H1 (cell line): Measurements from ENCODE around the gene LRRC2.

Source experiments
- ATF3 ChIP-seq: IDR thresholded peaks from 2 replicates; pipeline ENCODE4 v1.6.1; 2011; ENCODE audit warnings: low read depth, mild to moderate bottlenecking, low read length; ENCODE audit not compliant: insufficient read depth
- CHD1 ChIP-seq: IDR thresholded peaks from 2 replicates; pipeline ENCODE4 v1.6.1; 2012; ENCODE audit warnings: low read depth, low read length, improper control_type of control experiment
- CTCF ChIP-seq, 3 experiments: IDR thresholded peaks; 1 replicate in 2 of 3; 2 replicates in 1 of 3; pipeline versions ENCODE4 v1.5.1 to v1.6.1; 2011; ENCODE audit warnings: low read length in 3 of 3, mild to moderate bottlenecking in 3 of 3, inconsistent platforms in 2 of 3, low read depth in 1 of 3, moderate library complexity in 1 of 3; ENCODE audit not compliant: insufficient read depth in 1 of 3; ENCODE audit errors: control extremely low read depth in 1 of 3
- EP300 ChIP-seq, 2 experiments: IDR thresholded peaks; 1 replicate in 1 of 2; 2 replicates in 1 of 2; pipeline ENCODE4 v1.6.1; 2011 to 2012; ENCODE audit warnings: low read depth in 2 of 2, low read length in 2 of 2, mild to moderate bottlenecking in 2 of 2, borderline replicate concordance in 1 of 2, inconsistent platforms in 1 of 2, moderate library complexity in 1 of 2
- EZH2 ChIP-seq: fragments of 200-600 bp; sonication (generic); IDR thresholded peaks from 2 replicates; pipeline ENCODE4 v1.7.1; 2012; ENCODE audit warnings: low read depth, mild to moderate bottlenecking, moderate library complexity, low read length, inconsistent platforms; ENCODE audit not compliant: severe bottlenecking
- GABPA ChIP-seq: IDR thresholded peaks from 2 replicates; pipeline ENCODE4 v1.6.1; 2011; ENCODE audit warnings: mild to moderate bottlenecking, low read length, moderate library complexity, borderline replicate concordance; ENCODE audit not compliant: insufficient read depth
- KDM1A ChIP-seq: fragments of 200-600, 300-600 bp; sonication (generic); IDR thresholded peaks from 2 replicates; pipeline ENCODE4 v1.7.1; 2016; ENCODE audit warnings: mild to moderate bottlenecking, low read length, borderline replicate concordance
- POLR2A ChIP-seq, 2 experiments: IDR thresholded peaks; 1 replicate in 1 of 2; 2 replicates in 1 of 2; pipeline ENCODE4 v1.6.1; 2011; ENCODE audit warnings: low read depth in 2 of 2, low read length in 2 of 2, mild to moderate bottlenecking in 2 of 2; ENCODE audit errors: control extremely low read depth in 1 of 2

DNA sequence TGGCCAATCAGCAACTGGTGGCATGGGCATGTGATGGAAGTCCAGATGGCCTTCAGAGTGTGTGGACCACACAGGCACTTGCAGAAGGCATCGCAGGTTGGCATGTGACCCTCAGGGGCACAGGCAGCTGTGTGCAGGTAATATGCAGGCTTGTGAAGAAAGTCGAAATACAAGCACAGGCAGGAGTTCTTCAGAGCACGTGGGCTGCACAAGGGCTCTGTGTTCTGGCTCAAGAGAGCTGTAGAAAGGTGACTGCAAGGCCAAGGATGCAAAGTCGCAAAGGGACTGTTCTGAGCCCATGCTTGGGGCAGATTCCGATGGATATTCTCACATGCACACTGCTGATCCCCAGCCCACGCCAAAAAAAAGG lies 8.3 kb downstream of the LRRC2 start:
- TF ChIP-seq EZH2 (no peak), CHD1 (no peak), CTCF (IDR thresholded peaks at IDR 0.05; ENCODE audit: control extremely low read depth in 1 of 3, insufficient read depth in 1 of 3, low read depth in 1 of 3, low read length in 3 of 3) (no peak), KDM1A (no peak), ATF3 (no peak), POLR2A (IDR thresholded peaks at IDR 0.05; ENCODE audit: control extremely low read depth in 1 of 2, low read depth in 2 of 2, low read length in 2 of 2) (no peak), GABPA (no peak), EP300 (IDR thresholded peaks at IDR 0.05; ENCODE audit: borderline replicate concordance in 1 of 2, low read depth in 2 of 2, low read length in 2 of 2) (no peak)
